ENCODE measurements around the gene PRDM12.

PRDM12 gene

DNA sequence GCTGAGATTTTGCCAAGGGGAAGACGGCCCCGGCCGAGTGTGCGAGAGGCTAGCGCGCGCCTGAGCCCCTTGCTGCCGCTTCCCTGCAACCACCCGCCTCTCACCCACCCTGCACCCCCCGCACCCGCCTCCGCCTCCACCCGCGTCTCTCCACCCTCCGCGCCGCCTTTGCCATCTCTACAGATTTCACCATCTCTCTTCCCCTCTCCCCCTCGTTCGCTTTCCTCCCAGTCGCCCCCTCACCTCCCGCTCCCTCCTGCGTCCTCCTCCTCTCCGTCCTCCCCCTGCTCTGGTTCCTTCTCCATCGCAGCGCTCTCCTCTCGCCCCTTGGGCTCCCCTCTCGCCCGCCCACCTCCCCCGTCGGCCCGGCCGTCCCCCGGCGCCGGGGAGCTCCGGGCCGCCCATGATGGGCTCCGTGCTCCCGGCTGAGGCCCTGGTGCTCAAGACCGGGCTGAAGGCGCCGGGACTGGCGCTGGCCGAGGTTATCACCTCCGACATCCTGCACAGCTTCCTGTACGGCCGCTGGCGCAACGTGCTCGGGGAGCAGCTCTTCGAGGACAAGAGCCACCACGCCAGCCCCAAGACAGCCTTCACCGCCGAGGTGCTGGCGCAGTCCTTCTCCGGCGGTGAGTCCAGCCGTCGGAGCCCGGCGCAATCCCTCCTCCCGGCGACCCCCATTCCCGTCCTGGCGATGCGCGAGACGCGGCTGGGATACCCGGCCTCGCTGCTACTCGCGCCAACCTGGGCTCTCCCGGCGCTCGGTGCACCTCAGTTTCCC, at the start of gene PRDM12:
TSS of gene PRDM12 (plus strand) at position 344 of the 778 bp plus-strand sequence. CDS start at position 404, 60 bp downstream.
- no peak for DNase-seq
- intact Hi-C loops (cut with DNase I), result no loop called here

DNA sequence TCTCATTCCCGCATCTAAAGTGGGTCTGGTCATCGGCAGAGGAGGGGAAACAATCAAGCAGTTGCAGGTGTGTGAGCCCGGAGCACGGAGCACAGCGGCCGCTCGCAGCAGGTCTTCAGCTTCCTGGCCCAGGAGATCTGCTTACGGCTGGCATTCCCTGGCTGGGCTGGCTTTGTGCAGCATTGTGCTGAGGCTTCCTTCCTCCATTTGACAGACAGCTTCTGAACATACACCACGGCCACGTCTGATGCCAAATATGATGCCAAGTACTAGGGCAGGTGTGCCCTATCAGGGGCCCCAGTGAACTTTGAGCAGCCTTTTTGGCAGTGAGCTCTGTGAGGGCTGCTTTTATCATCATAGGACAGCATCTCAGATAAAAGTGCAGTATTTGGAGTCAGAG, 47.9 kb upstream of the PRDM12 start:
- DNase-seq, result no peak
- intact Hi-C loops (cut with DNase I), result no loop called here

DNA sequence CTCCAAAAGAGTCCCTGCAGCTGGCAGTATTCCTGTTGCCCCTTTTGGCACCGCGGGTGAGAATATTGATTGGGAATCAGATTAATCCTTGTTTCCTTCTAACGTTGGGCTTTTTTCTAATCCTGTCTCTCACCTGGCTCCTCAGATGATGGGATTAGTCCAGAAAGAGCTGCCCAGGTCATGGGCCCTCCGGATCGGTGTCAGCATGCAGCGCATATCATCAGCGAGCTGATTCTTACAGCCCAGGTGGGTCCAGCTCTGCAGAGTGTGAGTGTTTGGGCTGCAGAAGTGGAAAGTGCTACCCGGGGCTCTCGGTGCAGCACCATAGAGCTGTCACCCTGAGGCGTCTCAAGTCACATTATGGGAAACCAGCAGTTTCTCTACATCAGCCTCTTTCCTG, 40.9 kb upstream of the PRDM12 start:
- DNase-seq, result no peak
- intact Hi-C loops (cut with DNase I), result no loop called here

DNA sequence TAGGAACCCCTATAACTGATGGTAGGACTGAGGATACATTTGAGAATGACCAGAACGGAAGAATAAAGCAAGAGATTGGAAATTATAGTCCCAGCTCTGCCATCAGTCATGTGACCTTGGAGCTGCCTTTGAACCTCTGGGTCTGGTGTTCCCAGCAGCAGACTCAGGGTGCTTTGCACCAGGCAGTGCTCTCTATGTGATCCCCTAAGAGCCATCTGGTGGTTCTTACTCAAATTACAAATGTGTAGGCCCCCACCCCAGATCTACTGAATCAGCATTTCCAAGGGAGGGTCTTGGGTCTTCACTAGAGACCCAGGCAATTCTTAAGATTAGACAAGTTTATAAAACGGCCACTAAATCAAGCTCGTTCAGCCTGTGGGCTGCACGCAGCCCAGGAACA, 40.2 kb upstream of the PRDM12 start:
- intact Hi-C loops (cut with DNase I), result no loop called here

DNA sequence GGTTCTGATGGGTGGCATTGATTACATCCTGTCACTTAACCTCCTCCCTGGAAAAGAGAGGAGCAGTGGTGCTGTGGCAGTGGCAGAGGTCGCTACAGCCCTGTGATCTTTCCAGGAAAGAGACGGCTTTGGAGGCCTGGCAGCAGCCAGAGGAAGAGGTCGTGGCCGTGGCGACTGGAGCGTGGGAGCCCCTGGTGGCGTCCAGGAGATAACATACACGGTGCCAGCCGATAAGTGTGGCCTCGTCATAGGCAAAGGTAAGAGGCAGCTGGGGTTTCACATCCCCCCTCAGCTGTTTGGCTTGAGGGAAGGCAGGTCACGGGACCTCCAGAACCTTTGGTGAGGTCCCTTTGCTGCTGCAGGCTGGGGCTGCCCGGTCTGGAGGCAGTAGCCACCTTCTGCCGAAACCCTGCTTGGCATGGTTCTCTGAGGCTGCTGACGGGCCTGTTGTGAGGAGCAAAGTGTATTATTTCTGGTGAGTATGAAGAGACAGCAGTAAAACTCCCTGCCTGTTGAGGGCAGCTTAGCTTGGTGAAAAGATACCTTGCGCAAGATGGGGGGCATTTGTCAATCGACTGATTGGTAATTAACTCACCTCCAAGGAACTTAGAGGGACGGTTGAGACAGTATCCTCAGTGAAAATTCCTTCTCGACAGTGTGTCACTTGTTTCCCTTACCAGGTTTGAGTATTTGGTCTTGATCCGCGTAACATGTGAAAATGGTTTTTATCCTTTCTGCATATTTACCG, 38.0 kb upstream of the PRDM12 start:
- peak in 2 of 10 donors; percentile 39 to 70 for DNase-seq
- intact Hi-C loops (cut with DNase I), result no loop called here

More for the DNA sequence above, 40.2 kb upstream of the PRDM12 start:
- DNase-seq, result no peak

DNA sequence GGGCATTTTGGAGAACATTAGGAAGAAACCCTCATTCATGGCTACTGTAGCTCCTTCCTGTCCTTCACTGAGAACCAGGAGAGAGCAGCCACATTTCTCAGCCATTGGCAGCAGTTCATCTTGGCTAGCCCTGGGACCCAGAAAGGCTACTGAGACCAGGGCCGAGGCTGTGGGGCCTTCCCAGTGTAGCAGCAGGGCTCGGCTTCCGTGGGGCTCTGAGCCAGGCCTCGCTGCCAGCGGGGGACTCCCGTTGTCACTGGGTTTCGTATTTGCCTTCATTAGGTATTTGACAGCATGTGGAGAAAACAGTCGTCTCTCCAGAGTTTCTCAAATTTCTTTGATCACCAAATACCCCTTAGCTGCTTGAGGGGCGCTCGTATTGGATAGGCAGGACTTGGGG, 37.3 kb upstream of the PRDM12 start:
- DNase-seq, result peak in 4 of 10 donors; percentile 29 to 83 (median 56)
- intact Hi-C loops (cut with DNase I), result no loop called here

DNA sequence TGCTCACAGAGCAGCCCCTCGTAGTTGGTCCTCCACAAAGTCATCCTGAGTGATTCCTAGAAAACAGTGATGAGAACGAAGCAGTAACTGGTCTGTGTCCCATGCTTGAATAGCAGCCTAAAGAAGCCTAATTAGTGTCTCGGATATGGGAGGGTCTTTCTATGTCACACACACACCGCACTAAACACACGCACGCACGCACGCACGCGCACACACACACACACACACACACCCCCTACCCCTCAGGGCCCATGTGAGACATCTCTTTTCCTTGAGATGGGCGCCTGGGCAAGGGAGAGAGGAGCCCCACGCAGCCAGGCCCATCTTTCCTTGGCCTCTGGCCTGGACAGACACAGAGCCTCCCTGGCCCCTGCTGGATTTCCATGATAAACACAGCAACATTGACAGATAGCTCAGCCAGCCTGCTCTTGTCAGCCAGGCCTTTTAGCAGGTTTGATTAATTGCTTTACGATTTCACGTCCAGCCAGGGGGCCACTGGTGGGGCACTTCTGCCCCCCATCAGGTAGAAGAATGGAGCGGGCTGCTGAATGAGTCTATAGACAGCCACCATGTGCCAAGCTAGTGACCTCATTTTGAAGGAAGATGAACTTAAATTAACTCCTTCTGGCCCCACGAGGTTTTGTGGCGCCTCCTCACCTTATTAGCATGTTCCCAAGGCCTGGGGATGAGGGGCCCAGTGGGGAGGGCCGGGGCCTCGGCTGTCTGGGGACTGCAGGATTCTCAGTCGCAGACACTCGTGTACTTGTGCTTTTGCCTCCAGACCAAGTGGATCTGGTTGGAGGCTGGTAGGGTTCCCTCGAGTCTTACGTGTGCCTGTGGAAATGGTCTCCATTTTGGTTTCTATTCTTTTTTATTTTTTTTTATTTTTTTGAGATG, 36.2 kb upstream of the PRDM12 start:
- intact Hi-C loops (cut with DNase I), result no loop called here

DNA sequence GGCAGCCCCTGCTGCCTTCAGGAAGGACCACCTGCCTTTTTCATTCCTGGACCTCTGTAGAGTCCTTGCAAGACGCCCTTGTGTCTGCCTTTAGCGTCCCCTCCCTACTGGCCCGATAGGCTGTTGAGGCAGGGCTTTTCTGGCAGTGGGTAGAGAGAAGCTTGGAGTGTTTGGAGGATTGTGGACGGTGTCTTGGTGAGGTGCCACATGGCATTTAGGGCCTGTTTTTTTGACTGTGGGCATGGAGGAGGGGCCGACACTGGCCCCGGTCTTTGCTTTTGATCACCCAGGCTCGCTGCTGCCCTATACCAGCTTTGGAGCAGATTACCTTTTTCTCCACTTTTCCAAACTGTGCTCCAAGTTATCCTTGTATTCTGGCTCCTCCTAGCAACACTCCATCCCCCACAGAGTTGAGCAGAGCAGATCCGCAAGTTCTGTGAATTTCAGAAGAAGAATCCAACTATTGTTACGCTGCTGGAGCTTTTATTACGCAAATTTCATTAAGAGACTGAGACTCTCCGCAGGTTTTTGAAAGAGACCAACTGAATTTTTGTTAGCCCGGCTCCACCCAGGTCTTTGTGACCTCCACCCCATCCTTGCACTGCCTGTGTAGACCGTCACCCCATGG, 34.8 kb upstream of the PRDM12 start:
- peak in 2 of 10 donors; percentile 38 to 52 for DNase-seq
- intact Hi-C loops (cut with DNase I), result no loop called here

More for the DNA sequence above, 36.2 kb upstream of the PRDM12 start:
- DNase-seq, result peak in 2 of 10 donors; percentile 41 to 62

DNA sequence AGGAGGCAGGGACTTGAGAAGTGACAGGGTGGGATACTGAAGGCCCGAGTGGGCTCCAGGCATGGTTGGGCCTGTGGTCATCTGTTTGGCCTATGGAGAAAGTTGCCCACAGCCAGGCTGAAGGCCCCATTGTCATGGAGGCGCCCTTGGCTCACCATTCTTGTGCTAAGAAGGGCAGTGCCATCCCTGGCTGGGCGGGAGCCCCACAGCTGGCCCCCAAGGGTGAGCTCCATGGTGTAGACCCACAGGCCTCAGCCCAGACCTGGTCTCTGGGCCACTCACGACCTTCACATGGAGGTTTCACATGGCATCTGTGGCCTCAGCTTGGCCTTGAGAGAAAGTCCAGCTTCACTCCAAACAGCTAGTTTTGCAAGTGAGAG, 34.3 kb upstream of the PRDM12 start:
- intact Hi-C loops (cut with DNase I), result no loop called here
- peak in 2 of 10 donors; percentile 57 to 62 for DNase-seq

DNA sequence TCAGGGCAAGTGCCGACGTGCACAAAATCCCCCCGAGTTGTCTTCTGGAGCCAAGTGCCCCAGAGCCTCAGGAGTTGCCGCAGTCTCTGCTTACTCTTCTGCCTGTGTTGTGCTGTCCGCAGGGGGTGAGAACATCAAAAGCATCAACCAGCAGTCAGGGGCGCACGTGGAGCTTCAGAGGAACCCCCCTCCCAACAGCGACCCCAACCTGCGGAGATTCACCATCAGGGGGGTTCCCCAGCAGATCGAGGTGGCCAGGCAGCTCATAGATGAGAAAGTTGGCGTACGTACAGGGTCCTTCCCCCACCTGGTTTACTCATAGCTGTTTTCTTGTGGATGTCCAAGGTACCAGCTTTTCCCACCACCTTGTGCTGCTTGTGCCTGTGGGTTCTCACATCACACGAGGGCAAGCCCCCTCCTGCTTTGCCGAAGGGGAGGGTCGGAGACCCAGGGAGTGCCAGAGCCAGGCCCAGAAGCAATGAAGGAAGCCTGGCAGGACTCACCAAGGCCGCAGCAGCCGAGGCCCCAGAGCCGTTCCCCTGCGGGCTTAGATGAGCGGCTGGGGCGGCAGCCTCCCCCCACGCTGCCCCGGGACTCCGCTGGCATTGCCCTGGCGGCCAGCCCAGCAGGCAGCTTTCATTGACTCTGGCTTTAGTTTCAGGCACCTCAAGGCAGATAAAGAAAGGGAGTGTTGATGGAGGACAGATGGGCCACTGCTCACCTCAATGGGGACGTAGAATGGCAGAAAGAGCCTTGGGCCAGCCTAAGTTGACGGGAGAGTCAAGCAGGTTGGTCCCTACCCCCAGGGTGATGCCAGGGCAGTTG, 33.7 kb upstream of the PRDM12 start:
- DNase-seq, result peak in 4 of 10 donors; percentile 19 to 70 (median 48)
- intact Hi-C loops (cut with DNase I), result no loop called here

DNA sequence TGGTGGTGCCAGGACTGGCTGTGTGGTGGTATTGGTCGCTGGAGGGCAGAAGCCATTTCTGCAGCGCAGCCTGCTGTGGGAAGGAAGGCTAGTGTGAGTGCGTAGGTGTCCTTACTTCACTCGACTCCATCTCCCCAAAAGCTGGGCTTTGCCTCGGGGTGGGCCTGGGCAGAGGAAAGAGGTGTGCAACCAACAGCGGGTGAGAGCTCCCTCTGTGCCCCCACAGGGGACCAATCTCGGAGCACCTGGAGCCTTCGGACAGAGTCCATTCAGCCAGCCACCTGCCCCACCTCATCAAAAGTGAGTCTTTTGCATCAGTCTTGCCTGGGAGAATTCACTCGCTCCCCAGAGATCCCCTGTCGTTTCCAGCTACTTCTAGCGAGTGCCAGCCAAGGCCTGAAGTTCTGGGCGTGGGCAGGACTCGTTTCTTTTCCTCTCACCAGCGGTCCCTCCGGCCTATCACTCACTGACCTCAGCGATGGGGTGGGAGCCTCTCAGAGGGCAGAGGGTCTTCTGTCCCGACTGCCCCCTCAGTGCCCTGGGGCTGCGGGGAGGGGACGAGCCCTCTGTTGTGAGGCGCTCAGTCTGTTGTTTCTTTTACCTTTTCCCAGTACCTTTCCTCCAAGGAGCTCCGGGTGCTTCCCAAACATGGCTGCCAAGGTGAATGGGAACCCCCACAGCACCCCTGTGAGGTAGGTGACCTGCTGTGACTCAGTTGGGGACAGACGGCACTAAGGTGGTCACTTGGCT, 32.9 kb upstream of the PRDM12 start:
- intact Hi-C loops (cut with DNase I), result no loop called here
- peak in 3 of 10 donors; percentile 59 to 71 (median 66) for DNase-seq

DNA sequence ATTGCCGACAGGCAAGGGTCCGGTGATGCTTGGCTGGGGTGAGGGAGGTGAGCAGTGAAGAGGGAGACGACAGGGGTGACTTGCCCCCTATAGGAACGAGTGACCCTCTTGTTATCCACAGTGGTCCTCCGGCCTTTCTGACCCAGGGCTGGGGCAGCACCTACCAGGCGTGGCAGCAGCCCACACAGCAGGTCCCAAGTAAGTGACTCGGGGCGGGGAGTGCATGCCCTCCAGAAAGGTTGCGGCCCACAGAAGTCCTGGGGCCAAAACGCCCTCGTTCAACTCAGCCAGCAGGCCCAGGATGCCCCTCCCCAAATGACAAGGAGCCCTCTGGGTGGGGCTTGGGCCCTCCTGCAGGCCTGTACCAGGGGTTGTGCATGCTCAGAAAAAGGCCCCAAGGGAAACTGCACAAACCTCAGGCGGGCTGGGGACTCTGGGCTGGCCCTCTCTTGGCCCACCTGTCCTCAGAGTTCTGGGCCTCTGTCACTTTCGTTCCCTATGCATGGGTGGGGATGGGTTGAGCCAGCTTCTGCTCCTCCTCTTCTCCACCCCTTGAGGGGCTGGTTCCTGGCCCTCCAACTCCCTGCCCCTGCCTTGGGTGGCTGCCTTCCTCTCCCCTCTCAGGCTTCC, 32.2 kb upstream of the PRDM12 start:
- intact Hi-C loops (cut with DNase I), result no loop called here
- peak in 3 of 10 donors; percentile 45 to 73 (median 48) for DNase-seq

DNA sequence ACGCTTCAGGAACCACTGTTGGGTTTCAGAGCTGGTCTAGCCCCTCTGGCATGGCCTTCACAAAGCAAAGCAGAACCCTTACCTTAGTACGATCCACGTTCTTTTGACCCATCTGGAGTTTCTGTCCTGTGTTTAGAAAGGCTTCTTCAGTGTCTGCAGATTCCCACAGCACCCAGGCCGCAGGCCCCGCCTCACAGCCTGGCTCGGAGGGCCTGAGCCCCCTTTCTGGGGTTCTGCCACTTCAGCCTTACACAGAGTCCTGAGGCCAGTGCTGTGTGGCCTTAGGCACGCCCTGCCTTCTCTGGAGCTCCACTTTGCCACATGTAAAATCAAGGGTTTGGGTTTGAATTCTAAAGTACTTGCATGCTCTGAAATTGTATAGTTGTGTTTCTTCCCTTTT, 31.6 kb upstream of the PRDM12 start:
- intact Hi-C loops (cut with DNase I), result no loop called here
- peak in 2 of 10 donors; percentile 5 to 51 for DNase-seq

DNA sequence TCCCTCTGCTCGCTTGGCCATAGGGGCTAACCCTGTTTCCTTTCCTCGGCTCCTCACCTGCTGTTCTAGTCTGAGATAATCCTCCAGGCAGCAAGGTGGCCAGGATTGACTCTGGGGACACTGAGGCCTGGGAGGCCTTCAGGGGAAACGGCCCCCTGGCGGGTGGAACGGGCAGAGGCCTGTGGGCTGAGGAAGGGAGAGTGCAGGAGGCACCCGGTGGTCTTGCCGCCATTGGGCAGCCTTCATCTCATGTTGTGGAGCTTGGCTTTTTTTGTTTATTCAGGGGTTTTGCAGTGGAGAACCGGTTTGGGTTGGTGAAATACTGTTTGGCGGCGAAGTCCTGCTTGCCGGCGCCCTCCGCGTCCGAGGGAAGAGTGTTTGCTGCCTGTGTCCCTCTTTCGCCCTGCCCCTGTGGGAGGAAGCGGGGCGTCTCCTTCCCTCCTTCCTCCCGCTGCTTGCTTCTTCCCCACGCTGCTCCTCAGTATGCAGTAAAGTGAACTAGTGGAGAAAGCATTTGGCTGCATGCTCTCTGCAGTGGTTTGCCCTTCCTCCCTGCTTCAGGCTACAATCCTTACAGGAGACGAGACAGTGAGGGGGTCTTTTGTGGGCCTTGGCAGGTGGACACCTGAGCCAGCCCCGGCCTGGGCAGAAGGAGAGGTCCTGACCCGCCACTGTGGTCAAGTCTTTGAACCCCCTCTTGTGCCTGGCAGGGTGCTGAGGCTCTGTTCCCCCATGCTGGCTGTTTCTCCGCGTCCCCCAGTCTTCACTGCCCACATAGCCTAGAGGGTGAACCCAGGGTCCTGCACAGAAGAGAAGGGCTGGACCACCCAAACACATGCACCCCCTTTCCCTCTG, 30.8 kb upstream of the PRDM12 start:
- peak in 3 of 10 donors; percentile 47 to 61 (median 48) for DNase-seq
- intact Hi-C loops (cut with DNase I), result no loop called here

DNA sequence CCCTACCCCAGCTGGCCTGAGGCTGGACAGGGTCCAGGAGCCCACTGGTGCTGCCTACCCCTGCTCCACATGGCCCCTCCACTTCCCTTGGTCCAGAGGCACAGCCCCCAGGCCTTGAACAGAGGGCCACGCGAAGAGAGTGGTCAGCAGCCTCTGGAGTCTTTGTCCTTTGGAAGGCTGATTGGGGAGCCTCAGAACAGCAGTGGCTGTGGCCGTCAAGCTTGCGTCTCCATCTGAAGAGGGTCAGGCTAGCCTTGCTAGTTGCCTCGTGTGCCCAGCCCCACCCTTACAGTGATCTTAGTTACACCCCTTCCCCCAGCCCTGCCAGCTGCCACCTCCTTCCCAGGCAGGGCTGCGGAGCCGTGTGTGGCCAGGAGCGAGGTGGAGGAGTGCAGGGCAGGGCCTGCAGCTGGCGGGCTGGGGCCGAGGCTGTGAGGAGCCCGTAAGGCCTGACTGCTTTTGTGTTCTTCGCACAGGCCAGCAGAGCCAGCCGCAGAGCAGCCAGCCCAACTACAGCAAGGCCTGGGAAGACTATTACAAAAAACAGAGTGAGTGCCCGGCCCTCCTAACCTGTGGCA, 30.1 kb upstream of the PRDM12 start:
- intact Hi-C loops (cut with DNase I), result no loop called here
- DNase-seq, result peak in 2 of 10 donors; percentile 47 to 73

DNA sequence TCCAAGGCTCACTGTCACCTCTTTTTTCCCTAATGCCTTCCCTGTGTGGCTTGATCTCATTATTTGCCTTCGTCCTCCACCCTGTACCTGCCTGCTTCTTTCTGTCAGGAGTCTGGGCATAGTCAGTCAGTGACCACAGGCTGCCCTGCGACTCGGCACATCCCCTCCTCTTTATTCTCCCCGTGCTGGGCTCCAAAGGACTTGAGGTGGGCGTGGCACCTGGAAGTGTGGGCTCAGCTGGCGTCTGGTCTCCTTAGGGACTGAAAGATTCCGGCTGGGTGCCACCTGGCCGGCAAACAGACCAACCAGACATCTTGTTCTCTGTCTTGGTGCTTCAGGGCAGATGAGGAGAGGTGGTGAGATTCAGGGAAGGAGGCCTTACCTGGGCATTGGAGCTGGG, 29.6 kb upstream of the PRDM12 start:
- DNase-seq, result peak in 2 of 10 donors; percentile 32 to 56
- intact Hi-C loops (cut with DNase I), result no loop called here

DNA sequence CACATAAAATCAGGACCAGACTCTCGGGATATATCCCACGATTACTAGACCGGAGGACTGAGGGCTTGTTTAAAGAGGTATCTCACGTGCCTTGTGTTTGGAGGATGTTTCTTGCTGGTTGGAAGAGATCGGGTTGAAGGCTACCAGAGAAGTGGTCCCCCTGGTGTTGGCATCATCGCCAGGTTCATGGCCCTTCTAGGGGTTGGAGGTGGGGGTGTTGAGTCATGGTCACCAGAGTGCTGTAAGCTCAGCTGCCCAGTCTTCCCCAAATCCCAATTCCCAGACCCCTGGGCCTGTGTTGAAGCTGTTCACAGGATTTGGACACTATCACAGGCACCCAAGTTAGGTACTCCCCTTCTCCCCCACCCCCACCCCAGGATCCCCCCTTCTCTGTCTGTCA, 29.1 kb upstream of the PRDM12 start:
- intact Hi-C loops (cut with DNase I), result no loop called here
- DNase-seq, result no peak
